ENCODE data around the gene LRMDA. TPM values are rescaled to one million over a fixed set of nuclear protein-coding genes. Genes with fewer than 3 reads are reported as not detected.

LRMDA gene
- polyA plus RNA-seq, 1 donor (not counting 4 experiments of a cell fraction or from before 2014, with no cell fraction given) = not detected

GRCh38 chr10:76138906-76139305 is 707.5 kb downstream of the LRMDA start:
- Histone ChIP-seq H3K9ac (ENCODE audit: control insufficient read depth, extremely low read depth, insufficient read depth, low read length) (no peak overlapping the region), H3K27me3 (ENCODE audit: control insufficient read depth, extremely low read depth, insufficient read depth, low read length) (peaks cover 2% of the 10 kb centered on the region), H2AFZ (ENCODE audit: control insufficient read depth, low read length) (no peak overlapping the region), H4K20me1 (ENCODE audit: control insufficient read depth, extremely low read depth, insufficient read depth, low read length) (no peaks in the 10 kb centered on the region), H3K9me3 (ENCODE audit: control insufficient read depth, low read depth, low read length) (no peaks in the 10 kb centered on the region), H3K4me2 (ENCODE audit: control insufficient read depth, extremely low read depth, insufficient read depth, low read depth, low read length) (no peak overlapping the region), H3K9me1 (ENCODE audit: control insufficient read depth, extremely low read depth, insufficient read depth, low read length) (no peaks in the 10 kb centered on the region), H3K79me2 (ENCODE audit: control insufficient read depth, insufficient read depth, low read length) (no peaks in the 10 kb centered on the region), H3K4me1 (ENCODE audit: control insufficient read depth, extremely low read depth, insufficient read depth, low read length) (no peaks in the 10 kb centered on the region), H3K36me3 (ENCODE audit: control insufficient read depth in 2 of 2, extremely low read depth in 1 of 2, insufficient read depth in 2 of 2, low read length in 2 of 2) (no peaks in the 10 kb centered on the region), H3K27ac (ENCODE audit: control insufficient read depth, insufficient read depth, low read length) (no peak overlapping the region), H3K4me3 (ENCODE audit: control insufficient read depth in 2 of 3, extremely low read depth in 1 of 3, insufficient read depth in 2 of 3, low read depth in 1 of 3, low read length in 3 of 3) (no peak overlapping the region)
- no peak for FAIRE-seq
- DNase-seq (ENCODE audit: low read depth, low spot score) = no peak
- TF ChIP-seq EZH2 (IDR thresholded peaks at IDR 0.05; ENCODE audit: low read length) (no peak), CTCF (optimal IDR thresholded peaks at IDR 0.05 in 1 of 3, IDR thresholded peaks at IDR 0.05 in 1 of 3, conservative IDR thresholded peaks at IDR 0.05 in 1 of 3; ENCODE audit: extremely low read depth in 1 of 3, insufficient read depth in 2 of 3, low read length in 3 of 3) (no peak)
- dilution Hi-C loops (cut with MboI; ENCODE audit: extremely low pct_ligation_motif_present, low sequenced_read_pairs) = no loop called here

GRCh38 chr10:76139431-76139830 is 708.0 kb downstream of the LRMDA start:
- DNase-seq (ENCODE audit: low read depth, low spot score) = no peak
- H3K79me2 ChIP-seq (ENCODE audit: control insufficient read depth, insufficient read depth, low read length) = no peaks in the 10 kb centered on the region
- dilution Hi-C loops (cut with MboI; ENCODE audit: extremely low pct_ligation_motif_present, low sequenced_read_pairs) = no loop called here
- H2AFZ ChIP-seq (ENCODE audit: control insufficient read depth, low read length) = no peak overlapping the region
- no peak overlapping the region for H3K9ac ChIP-seq (ENCODE audit: control insufficient read depth, extremely low read depth, insufficient read depth, low read length)
- no peak overlapping the region for H3K4me3 ChIP-seq (ENCODE audit: control insufficient read depth in 2 of 3, extremely low read depth in 1 of 3, insufficient read depth in 2 of 3, low read depth in 1 of 3, low read length in 3 of 3)
- no peaks in the 10 kb centered on the region for H4K20me1 ChIP-seq (ENCODE audit: control insufficient read depth, extremely low read depth, insufficient read depth, low read length)
- TF ChIP-seq EZH2 (IDR thresholded peaks at IDR 0.05; ENCODE audit: low read length) (no peak), CTCF (optimal IDR thresholded peaks at IDR 0.05 in 1 of 3, IDR thresholded peaks at IDR 0.05 in 1 of 3, conservative IDR thresholded peaks at IDR 0.05 in 1 of 3; ENCODE audit: extremely low read depth in 1 of 3, insufficient read depth in 2 of 3, low read length in 3 of 3) (no peak)
- H3K9me3 ChIP-seq (ENCODE audit: control insufficient read depth, low read depth, low read length) = no peaks in the 10 kb centered on the region
- no peaks in the 10 kb centered on the region for H3K36me3 ChIP-seq (ENCODE audit: control insufficient read depth in 2 of 2, extremely low read depth in 1 of 2, insufficient read depth in 2 of 2, low read length in 2 of 2)
- H3K27ac ChIP-seq (ENCODE audit: control insufficient read depth, insufficient read depth, low read length) = no peak overlapping the region
- peaks cover 2% of the 10 kb centered on the region for H3K27me3 ChIP-seq (ENCODE audit: control insufficient read depth, extremely low read depth, insufficient read depth, low read length)
- H3K4me1 ChIP-seq (ENCODE audit: control insufficient read depth, extremely low read depth, insufficient read depth, low read length) = no peaks in the 10 kb centered on the region
- no peaks in the 10 kb centered on the region for H3K9me1 ChIP-seq (ENCODE audit: control insufficient read depth, extremely low read depth, insufficient read depth, low read length)
- no peak for FAIRE-seq
- no peak overlapping the region for H3K4me2 ChIP-seq (ENCODE audit: control insufficient read depth, extremely low read depth, insufficient read depth, low read depth, low read length)

All from keratinocyte (primary cell).